KMS-11 (cell line): ENCODE measurements around the gene TMEM165.

ENCODE experiments used
- H2AFZ ChIP-seq: fragments of 200-600 bp; sonication (generic); 2 replicates; pipeline ENCODE4 v1.6.1; 2016; ENCODE audit warnings: antibody characterized with exemption, mixed run types, low read depth
- H3K27ac ChIP-seq: fragments of 200-600 bp; sonication (generic); 2 replicates; pipeline ENCODE4 v1.6.1; 2016; ENCODE audit warnings: mild to moderate bottlenecking, mixed run types
- H3K27me3 ChIP-seq: fragments of 200-600 bp; sonication (generic); 2 replicates; pipeline ENCODE4 v1.6.1; 2017; ENCODE audit warnings: mild to moderate bottlenecking, low read depth, mixed run types, moderate library complexity; ENCODE audit not compliant: insufficient read depth
- H3K36me3 ChIP-seq: fragments of 200-600 bp; sonication (generic); 2 replicates; pipeline ENCODE4 v1.6.1; 2017; ENCODE audit warnings: mild to moderate bottlenecking, mixed run types; ENCODE audit not compliant: insufficient read depth
- H3K4me1 ChIP-seq: fragments of 200-600 bp; sonication (generic); 2 replicates; pipeline ENCODE4 v1.6.1; 2016; ENCODE audit warnings: mild to moderate bottlenecking, low read depth, mixed run types; ENCODE audit not compliant: poor library complexity, severe bottlenecking
- H3K4me2 ChIP-seq: fragments of 200-600 bp; sonication (generic); 2 replicates; pipeline ENCODE4 v1.7.0; 2016; ENCODE audit warnings: mild to moderate bottlenecking, mixed run types
- H3K4me3 ChIP-seq: fragments of 200-600 bp; sonication (generic); IDR thresholded peaks from 2 replicates; pipeline ENCODE4 v1.6.1; 2017; ENCODE audit warnings: low read depth, low read length, mixed read lengths; ENCODE audit not compliant: insufficient read depth
- H3K79me2 ChIP-seq: fragments of 200-600 bp; sonication (generic); 2 replicates; pipeline ENCODE4 v1.6.1; 2016; ENCODE audit warnings: low read depth, mixed run types; ENCODE audit not compliant: insufficient read depth
- H3K9ac ChIP-seq: fragments of 200-600 bp; sonication (generic); 2 replicates; pipeline ENCODE4 v1.6.1; 2016; ENCODE audit warnings: mild to moderate bottlenecking, mixed run types
- H4K20me1 ChIP-seq: fragments of 200-600 bp; sonication (generic); 2 replicates; pipeline ENCODE4 v1.6.1; 2016; ENCODE audit warnings: mild to moderate bottlenecking, mixed run types; ENCODE audit not compliant: insufficient read depth
- TF ChIP-seq, protein P1 (sequence below): fragments of 200-600 bp; sonication (generic); conservative IDR thresholded peaks from 2 replicates; pipeline ENCODE4 v1.6.1; 2017; ENCODE audit warnings: low read depth, mild to moderate bottlenecking, antibody characterized with exemption, low read length, moderate library complexity, mixed read lengths

The TMEM165 gene

GRCh38 chr4:55365345-55365728 lies 30.4 kb upstream of the TMEM165 start:
- Histone ChIP-seq H3K79me2 (no peaks in the 10 kb centered on the region), H3K27ac (no peak overlapping the region), H2AFZ (no peak overlapping the region), H3K4me1 (peaks cover 6% of the 10 kb centered on the region), H4K20me1 (no peaks in the 10 kb centered on the region), H3K36me3 (no peaks in the 10 kb centered on the region), H3K27me3 (no peaks in the 10 kb centered on the region), H3K9ac (no peak overlapping the region), H3K4me3 (no peak overlapping the region), H3K4me2 (no peak overlapping the region)
- TF ChIP-seq, protein P1, sequence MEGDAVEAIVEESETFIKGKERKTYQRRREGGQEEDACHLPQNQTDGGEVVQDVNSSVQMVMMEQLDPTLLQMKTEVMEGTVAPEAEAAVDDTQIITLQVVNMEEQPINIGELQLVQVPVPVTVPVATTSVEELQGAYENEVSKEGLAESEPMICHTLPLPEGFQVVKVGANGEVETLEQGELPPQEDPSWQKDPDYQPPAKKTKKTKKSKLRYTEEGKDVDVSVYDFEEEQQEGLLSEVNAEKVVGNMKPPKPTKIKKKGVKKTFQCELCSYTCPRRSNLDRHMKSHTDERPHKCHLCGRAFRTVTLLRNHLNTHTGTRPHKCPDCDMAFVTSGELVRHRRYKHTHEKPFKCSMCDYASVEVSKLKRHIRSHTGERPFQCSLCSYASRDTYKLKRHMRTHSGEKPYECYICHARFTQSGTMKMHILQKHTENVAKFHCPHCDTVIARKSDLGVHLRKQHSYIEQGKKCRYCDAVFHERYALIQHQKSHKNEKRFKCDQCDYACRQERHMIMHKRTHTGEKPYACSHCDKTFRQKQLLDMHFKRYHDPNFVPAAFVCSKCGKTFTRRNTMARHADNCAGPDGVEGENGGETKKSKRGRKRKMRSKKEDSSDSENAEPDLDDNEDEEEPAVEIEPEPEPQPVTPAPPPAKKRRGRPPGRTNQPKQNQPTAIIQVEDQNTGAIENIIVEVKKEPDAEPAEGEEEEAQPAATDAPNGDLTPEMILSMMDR = no peak

GRCh38 chr4:55366621-55367020 lies 29.1 kb upstream of the TMEM165 start:
- TF ChIP-seq, protein P1 = no peak
- no peaks in the 10 kb centered on the region for H4K20me1 ChIP-seq
- no peak overlapping the region for H3K4me3 ChIP-seq
- no peak overlapping the region for H3K27ac ChIP-seq
- no peak overlapping the region for H3K4me2 ChIP-seq
- H3K79me2 ChIP-seq = no peaks in the 10 kb centered on the region
- H3K4me1 ChIP-seq = peaks cover 6% of the 10 kb centered on the region
- no peak overlapping the region for H2AFZ ChIP-seq
- H3K27me3 ChIP-seq = no peaks in the 10 kb centered on the region
- no peak overlapping the region for H3K9ac ChIP-seq
- no peaks in the 10 kb centered on the region for H3K36me3 ChIP-seq

DNA sequence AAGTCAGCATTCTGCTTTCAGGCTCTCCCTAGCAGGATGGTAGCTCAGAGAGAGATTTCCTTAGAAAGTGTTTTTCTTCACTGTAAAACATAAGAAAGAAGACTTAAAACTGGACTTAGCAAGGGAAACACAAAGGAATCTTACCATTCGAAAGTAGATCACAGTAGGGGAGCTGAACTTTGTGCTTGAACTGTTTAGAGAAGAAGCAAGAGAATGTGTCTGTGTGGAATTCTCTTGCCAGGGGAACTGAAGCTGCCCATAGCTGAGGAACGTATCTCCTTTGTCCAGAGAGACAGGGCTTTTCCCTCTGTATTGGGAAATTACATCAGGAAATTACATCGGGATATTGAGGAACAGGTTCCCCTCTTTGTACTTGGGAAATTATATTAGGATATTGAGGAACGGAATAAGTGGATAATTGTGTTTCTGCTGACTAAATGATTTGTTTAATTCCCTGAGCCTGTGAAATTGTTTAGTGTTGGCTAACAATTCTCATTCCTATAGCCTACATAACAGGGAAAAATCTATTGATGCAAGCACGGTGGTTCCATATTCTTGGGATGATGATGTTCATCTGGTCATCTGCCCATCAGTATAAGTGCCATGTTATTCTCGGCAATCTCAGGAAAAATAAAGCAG lies 28.6 kb upstream of the TMEM165 start:
- H3K27me3 ChIP-seq = no peaks in the 10 kb centered on the region
- H3K4me1 ChIP-seq = peaks cover 6% of the 10 kb centered on the region
- no peak overlapping the region for H2AFZ ChIP-seq
- TF ChIP-seq, protein P1 = no peak
- no peak overlapping the region for H3K27ac ChIP-seq
- H3K4me2 ChIP-seq = no peak overlapping the region
- no peaks in the 10 kb centered on the region for H3K79me2 ChIP-seq
- H4K20me1 ChIP-seq = no peaks in the 10 kb centered on the region
- no peak overlapping the region for H3K9ac ChIP-seq
- no peaks in the 10 kb centered on the region for H3K36me3 ChIP-seq
- H3K4me3 ChIP-seq = no peak overlapping the region

DNA sequence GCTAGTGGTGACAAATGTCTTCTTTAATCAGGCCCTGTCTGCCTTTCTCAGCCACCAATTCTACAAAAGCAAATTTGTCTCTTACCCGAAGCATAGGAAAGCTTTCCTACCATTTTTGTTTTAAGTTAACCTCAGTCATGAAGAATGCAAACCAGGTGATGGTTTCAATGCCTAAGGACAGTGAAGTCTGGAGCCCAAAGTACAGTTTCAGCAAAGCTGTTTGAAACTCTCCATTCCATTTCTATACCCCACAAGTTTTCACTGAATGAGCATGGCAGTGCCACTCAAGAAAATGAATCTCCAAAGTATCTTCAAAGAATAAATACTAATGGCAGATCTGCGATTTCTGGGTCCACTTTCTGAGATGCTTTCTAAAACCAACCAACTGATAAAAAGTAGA lies 25.8 kb upstream of the TMEM165 start:
- TF ChIP-seq, protein P1 = no peak
- Histone ChIP-seq H3K27me3 (no peaks in the 10 kb centered on the region), H3K27ac (no peak overlapping the region), H3K4me2 (no peak overlapping the region), H2AFZ (no peak overlapping the region), H3K4me1 (peaks cover 6% of the 10 kb centered on the region), H3K79me2 (no peaks in the 10 kb centered on the region), H3K4me3 (no peak overlapping the region), H4K20me1 (no peaks in the 10 kb centered on the region), H3K9ac (no peak overlapping the region), H3K36me3 (no peaks in the 10 kb centered on the region)
